HCT116 (cell line): ENCODE measurements around the gene PPM1H.

Experiments used
- EZH2 ChIP-seq: fragments of 200-600 bp; sonication (generic); IDR thresholded peaks from 2 replicates; pipeline ENCODE4 v1.6.1; 2017; ENCODE audit warnings: antibody characterized with exemption, mixed run types
- FOSL1 ChIP-seq: IDR thresholded peaks from 2 replicates; pipeline ENCODE4 v1.6.1; 2012; ENCODE audit warnings: low read depth
- POLR2A ChIP-seq: IDR thresholded peaks from 2 replicates; pipeline ENCODE4 v1.7.0; 2011; ENCODE audit warnings: borderline replicate concordance; ENCODE audit not compliant: insufficient read depth, insufficient read length; ENCODE audit errors: extremely low read depth
- RAD21 ChIP-seq: IDR thresholded peaks from 2 replicates; pipeline ENCODE4 v1.6.1; 2012; ENCODE audit warnings: low read depth, mild to moderate bottlenecking
- SIN3A ChIP-seq: IDR thresholded peaks from 2 replicates; pipeline ENCODE4 v1.6.1; 2012; ENCODE audit warnings: low read depth
- TF ChIP-seq, protein P1 (sequence below), 3 experiments: fragments of 200-600 bp in 1 of 3; sonication (generic) in 1 of 3; IDR thresholded peaks in 2 of 3; conservative IDR thresholded peaks in 1 of 3; 2 replicates each; pipeline ENCODE4 v1.5.1; 2012 to 2017; ENCODE audit warnings: low read depth in 2 of 3, low read length in 2 of 3, antibody characterized with exemption in 1 of 3, borderline replicate concordance in 1 of 3, control low read depth in 1 of 3, mild to moderate bottlenecking in 1 of 3, mixed read lengths in 1 of 3, mixed run types in 1 of 3, moderate library complexity in 1 of 3; ENCODE audit not compliant: insufficient read depth in 1 of 3
- TF ChIP-seq, protein P2 (sequence below): IDR thresholded peaks from 2 replicates; pipeline ENCODE4 v1.6.1; 2012; ENCODE audit warnings: low read depth

DNA sequence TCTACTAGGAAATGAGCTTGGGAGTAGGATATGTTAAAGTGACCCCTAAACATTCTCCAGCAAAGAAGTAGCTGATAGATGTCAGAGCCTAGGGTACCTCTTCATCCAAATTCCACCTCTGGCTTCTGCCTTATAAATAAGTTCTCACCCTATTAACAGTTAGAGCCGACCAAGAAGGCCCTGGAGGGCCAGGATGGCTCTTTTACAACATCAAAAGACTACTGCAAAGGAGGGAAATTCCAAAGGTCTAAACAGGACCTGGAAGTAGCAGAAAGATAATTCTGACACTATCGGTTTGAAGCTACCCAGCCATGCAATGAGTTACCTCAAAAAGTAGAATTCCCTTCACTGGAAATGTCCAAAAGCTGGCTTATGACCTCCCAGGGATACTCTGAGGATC is 90.0 kb downstream of the PPM1H start:
- TF ChIP-seq, protein P1, sequence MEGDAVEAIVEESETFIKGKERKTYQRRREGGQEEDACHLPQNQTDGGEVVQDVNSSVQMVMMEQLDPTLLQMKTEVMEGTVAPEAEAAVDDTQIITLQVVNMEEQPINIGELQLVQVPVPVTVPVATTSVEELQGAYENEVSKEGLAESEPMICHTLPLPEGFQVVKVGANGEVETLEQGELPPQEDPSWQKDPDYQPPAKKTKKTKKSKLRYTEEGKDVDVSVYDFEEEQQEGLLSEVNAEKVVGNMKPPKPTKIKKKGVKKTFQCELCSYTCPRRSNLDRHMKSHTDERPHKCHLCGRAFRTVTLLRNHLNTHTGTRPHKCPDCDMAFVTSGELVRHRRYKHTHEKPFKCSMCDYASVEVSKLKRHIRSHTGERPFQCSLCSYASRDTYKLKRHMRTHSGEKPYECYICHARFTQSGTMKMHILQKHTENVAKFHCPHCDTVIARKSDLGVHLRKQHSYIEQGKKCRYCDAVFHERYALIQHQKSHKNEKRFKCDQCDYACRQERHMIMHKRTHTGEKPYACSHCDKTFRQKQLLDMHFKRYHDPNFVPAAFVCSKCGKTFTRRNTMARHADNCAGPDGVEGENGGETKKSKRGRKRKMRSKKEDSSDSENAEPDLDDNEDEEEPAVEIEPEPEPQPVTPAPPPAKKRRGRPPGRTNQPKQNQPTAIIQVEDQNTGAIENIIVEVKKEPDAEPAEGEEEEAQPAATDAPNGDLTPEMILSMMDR (IDR thresholded peaks at IDR 0.05 in 2 of 3, conservative IDR thresholded peaks at IDR 0.05 in 1 of 3; ENCODE audit: borderline replicate concordance in 1 of 3, insufficient read depth in 1 of 3, low read depth in 2 of 3, low read length in 2 of 3), result no peak
- TF ChIP-seq FOSL1, result no peak
- no peak for TF ChIP-seq POLR2A
- TF ChIP-seq RAD21, result no peak
- no peak for TF ChIP-seq EZH2
- TF ChIP-seq, protein P2, sequence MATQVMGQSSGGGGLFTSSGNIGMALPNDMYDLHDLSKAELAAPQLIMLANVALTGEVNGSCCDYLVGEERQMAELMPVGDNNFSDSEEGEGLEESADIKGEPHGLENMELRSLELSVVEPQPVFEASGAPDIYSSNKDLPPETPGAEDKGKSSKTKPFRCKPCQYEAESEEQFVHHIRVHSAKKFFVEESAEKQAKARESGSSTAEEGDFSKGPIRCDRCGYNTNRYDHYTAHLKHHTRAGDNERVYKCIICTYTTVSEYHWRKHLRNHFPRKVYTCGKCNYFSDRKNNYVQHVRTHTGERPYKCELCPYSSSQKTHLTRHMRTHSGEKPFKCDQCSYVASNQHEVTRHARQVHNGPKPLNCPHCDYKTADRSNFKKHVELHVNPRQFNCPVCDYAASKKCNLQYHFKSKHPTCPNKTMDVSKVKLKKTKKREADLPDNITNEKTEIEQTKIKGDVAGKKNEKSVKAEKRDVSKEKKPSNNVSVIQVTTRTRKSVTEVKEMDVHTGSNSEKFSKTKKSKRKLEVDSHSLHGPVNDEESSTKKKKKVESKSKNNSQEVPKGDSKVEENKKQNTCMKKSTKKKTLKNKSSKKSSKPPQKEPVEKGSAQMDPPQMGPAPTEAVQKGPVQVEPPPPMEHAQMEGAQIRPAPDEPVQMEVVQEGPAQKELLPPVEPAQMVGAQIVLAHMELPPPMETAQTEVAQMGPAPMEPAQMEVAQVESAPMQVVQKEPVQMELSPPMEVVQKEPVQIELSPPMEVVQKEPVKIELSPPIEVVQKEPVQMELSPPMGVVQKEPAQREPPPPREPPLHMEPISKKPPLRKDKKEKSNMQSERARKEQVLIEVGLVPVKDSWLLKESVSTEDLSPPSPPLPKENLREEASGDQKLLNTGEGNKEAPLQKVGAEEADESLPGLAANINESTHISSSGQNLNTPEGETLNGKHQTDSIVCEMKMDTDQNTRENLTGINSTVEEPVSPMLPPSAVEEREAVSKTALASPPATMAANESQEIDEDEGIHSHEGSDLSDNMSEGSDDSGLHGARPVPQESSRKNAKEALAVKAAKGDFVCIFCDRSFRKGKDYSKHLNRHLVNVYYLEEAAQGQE, result no peak
- TF ChIP-seq SIN3A, result no peak
